ENCODE measurements around the gene MRFAP1L1. TPM values are rescaled to one million over a fixed set of nuclear protein-coding genes. Genes with fewer than 3 reads are reported as not detected.

MRFAP1L1 gene
- total RNA-seq, 2 experiments from 2014 or later = 26.6 to 27.0 TPM

GRCh38 chr4:6689506-6689960 is 20.1 kb downstream of the MRFAP1L1 start:
- peaks cover 2% of the 10 kb centered on the region for H3K36me3 ChIP-seq (ENCODE audit: insufficient read depth, low read length)
- ATAC-seq (ENCODE audit: poor library complexity) (no peak), DNase-seq (no peak)
- H3K27ac ChIP-seq (ENCODE audit: low read depth in 1 of 2, low read length in 2 of 2) = peak overlapping the region; percentile 34 to 82
- peaks cover 74% of the 10 kb centered on the region for H3K4me1 Mint-ChIP-seq (ENCODE audit: low read depth)
- ChIA-PET CTCF (interaction anchor here (1.1 to 5.2 kb wide), 5 partner anchors 10 to 18 kb away, joined by 3 to 39 read pairs (median 4); a partner anchor contains a TSS), POLR2A (interaction anchor here (1.0 to 4.9 kb wide), 10 partner anchors 11 to 378 kb away, joined by 3 to 163 read pairs (median 16); partner anchors contain the start of genes BLOC1S4, GRPEL1, MRFAP1 and MRFAP1L1)
- H3K4me3 Mint-ChIP-seq = peak overlapping the region; percentile 89
- H3K4me3 ChIP-seq (ENCODE audit: low read length) = peak overlapping the region; percentile 58
- intact Hi-C loops (cut with DNase I, micrococcal nuclease) = loop anchor here in 1 of 2 experiments (2.0 kb wide), 1 partner anchor 15 kb away; a partner anchor contains a TSS
- H3K4me1 ChIP-seq (ENCODE audit: insufficient read depth, low read length) = peaks cover 93% of the 10 kb centered on the region
- no peak for TF ChIP-seq CTCF (IDR thresholded peaks at IDR 0.05)
- H3K27ac Mint-ChIP-seq = peak overlapping the region; percentile 91
- no peaks in the 10 kb centered on the region for H3K9me3 Mint-ChIP-seq
- no peaks in the 10 kb centered on the region for H3K27me3 Mint-ChIP-seq
- peaks cover 3% of the 10 kb centered on the region for H3K36me3 Mint-ChIP-seq (ENCODE audit: low read depth)
- H3K9me3 ChIP-seq (ENCODE audit: control insufficient read depth in 1 of 2, insufficient read depth in 1 of 2, low read length in 2 of 2) = no peaks in the 10 kb centered on the region
- no peaks in the 10 kb centered on the region for H3K27me3 ChIP-seq (ENCODE audit: control insufficient read depth in 1 of 2, insufficient read depth in 2 of 2, low read length in 2 of 2)

GRCh38 chr4:6688879-6689505 is 20.7 kb downstream of the MRFAP1L1 start:
- no peaks in the 10 kb centered on the region for H3K27me3 ChIP-seq (ENCODE audit: control insufficient read depth in 1 of 2, insufficient read depth in 2 of 2, low read length in 2 of 2)
- Mint-ChIP-seq H3K36me3 (ENCODE audit: low read depth) (peaks cover 3% of the 10 kb centered on the region), H3K9me3 (no peaks in the 10 kb centered on the region), H3K27ac (peak overlapping the region; percentile 91), H3K4me3 (peak overlapping the region; percentile 89), H3K4me1 (ENCODE audit: low read depth) (peaks cover 71% of the 10 kb centered on the region), H3K27me3 (no peaks in the 10 kb centered on the region)
- peak overlapping the region; percentile 58 for H3K4me3 ChIP-seq (ENCODE audit: low read length)
- intact Hi-C loops (cut with DNase I, micrococcal nuclease) = loop anchor here in 1 of 2 experiments (2.0 kb wide), 1 partner anchor 14 kb away; a partner anchor contains a TSS
- H3K36me3 ChIP-seq (ENCODE audit: insufficient read depth, low read length) = peaks cover 2% of the 10 kb centered on the region
- no peak for TF ChIP-seq CTCF (IDR thresholded peaks at IDR 0.05)
- peak; percentile 75 for ATAC-seq (ENCODE audit: poor library complexity)
- no peaks in the 10 kb centered on the region for H3K9me3 ChIP-seq (ENCODE audit: control insufficient read depth in 1 of 2, insufficient read depth in 1 of 2, low read length in 2 of 2)
- POLR2A ChIA-PET = interaction anchor here (1.0 to 4.9 kb wide), 6 partner anchors 12 to 48 kb away, joined by 3 to 163 read pairs (median 34); partner anchors contain the start of genes BLOC1S4, MRFAP1 and MRFAP1L1
- CTCF ChIA-PET = interaction anchor here (1.1 to 5.2 kb wide), 5 partner anchors 10 to 17 kb away, joined by 3 to 39 read pairs (median 4); a partner anchor contains a TSS
- DNase-seq = peak; percentile 48 to 85 (median 69)
- H3K27ac ChIP-seq (ENCODE audit: low read depth in 1 of 2, low read length in 2 of 2) = peak overlapping the region; percentile 34 to 82
- peaks cover 90% of the 10 kb centered on the region for H3K4me1 ChIP-seq (ENCODE audit: insufficient read depth, low read length)

- Mint-ChIP-seq H3K4me1 (ENCODE audit: low read depth) (peaks cover 63% of the 10 kb centered on the region), H3K27ac (peak overlapping the region; percentile 91), H3K4me3 (peak overlapping the region; percentile 89), H3K36me3 (ENCODE audit: low read depth) (peaks cover 3% of the 10 kb centered on the region), H3K27me3 (no peaks in the 10 kb centered on the region), H3K9me3 (no peaks in the 10 kb centered on the region)
- Histone ChIP-seq H3K27ac (ENCODE audit: low read depth in 1 of 2, low read length in 2 of 2) (peak overlapping the region; percentile 34 to 82), H3K4me1 (ENCODE audit: insufficient read depth, low read length) (peaks cover 82% of the 10 kb centered on the region), H3K27me3 (ENCODE audit: control insufficient read depth in 1 of 2, insufficient read depth in 2 of 2, low read length in 2 of 2) (no peaks in the 10 kb centered on the region), H3K4me3 (ENCODE audit: low read length) (peak overlapping the region; percentile 58), H3K36me3 (ENCODE audit: insufficient read depth, low read length) (peaks cover 2% of the 10 kb centered on the region), H3K9me3 (ENCODE audit: control insufficient read depth in 1 of 2, insufficient read depth in 1 of 2, low read length in 2 of 2) (no peaks in the 10 kb centered on the region)
- ATAC-seq (ENCODE audit: poor library complexity) (no peak), DNase-seq (no peak)
- no peak for TF ChIP-seq CTCF (IDR thresholded peaks at IDR 0.05)
- ChIA-PET POLR2A (interaction anchor here (1.0 to 4.9 kb wide), 8 partner anchors 8 to 47 kb away, joined by 3 to 163 read pairs (median 11); partner anchors contain the start of genes BLOC1S4, MRFAP1 and MRFAP1L1), CTCF (interaction anchor here (1.2 to 5.2 kb wide), 4 partner anchors 11 to 32 kb away, joined by 3 to 39 read pairs (median 5); a partner anchor contains a TSS)
- intact Hi-C loops (cut with DNase I, micrococcal nuclease) = loop anchor here in 1 of 2 experiments (2.0 kb wide), 1 partner anchor 13 kb away; a partner anchor contains a TSS
These were observed 21.5 kb downstream of the MRFAP1L1 start for GRCh38 chr4:6687947-6688878.

All from CD4-positive, alpha-beta T cell (primary cell).